HL-60/S4 treated with retinoic acid at 250 ng/mL for 4 days and 3 days (cell line): ENCODE measurements around the gene SLC49A3.
"Not testable (repeated sequence)": the region's sequence is repeated elsewhere in the genome, so short reads cannot be mapped to it uniquely, and the experiment has no call there.

Source experiments
- in situ Hi-C: fragments of 300-500 bp; cut with MboI; formaldehyde crosslinking; loops from 2 replicates; pipeline ENCODE4 v1.7.0; 2022; ENCODE audit warnings: low sequenced_read_pairs

The SLC49A3 gene

DNA sequence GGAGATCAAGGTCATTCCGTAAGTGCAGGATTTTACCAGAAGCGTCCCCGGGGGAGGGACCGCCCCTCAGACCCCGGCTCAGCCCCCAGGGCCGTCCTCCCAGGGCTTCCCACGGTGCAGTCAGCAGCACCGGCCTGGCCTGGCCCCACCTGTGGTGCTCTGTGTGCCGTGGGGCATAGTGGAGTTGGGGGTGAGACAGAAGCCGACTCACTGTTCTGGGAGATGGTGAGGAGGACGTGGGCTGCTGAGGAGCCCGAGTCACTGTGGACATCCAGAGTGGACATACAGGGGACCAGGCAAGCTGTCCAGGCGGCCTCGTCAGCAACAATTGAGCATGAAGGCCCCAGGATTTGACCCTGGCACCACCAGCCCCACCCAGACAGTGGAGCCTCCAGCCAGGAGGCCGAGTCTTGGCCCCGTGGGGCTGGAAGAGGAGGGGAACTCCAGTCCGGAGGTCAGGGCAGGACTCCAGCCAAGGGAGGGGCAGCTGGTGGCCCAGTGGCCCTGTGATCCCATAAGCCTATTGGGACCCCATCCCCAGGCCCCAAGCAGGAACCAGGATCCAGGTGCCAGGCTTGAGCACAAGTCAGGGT, 34.0 kb downstream of the SLC49A3 start:
- in situ Hi-C loops = no loop called here

GRCh38 chr4:654503-654845, 34.5 kb downstream of the SLC49A3 start:
- in situ Hi-C loops = no loop called here

- in situ Hi-C loops = no loop called here
Observed at GRCh38 chr4:653831-654502, 35.0 kb downstream of the SLC49A3 start.

DNA sequence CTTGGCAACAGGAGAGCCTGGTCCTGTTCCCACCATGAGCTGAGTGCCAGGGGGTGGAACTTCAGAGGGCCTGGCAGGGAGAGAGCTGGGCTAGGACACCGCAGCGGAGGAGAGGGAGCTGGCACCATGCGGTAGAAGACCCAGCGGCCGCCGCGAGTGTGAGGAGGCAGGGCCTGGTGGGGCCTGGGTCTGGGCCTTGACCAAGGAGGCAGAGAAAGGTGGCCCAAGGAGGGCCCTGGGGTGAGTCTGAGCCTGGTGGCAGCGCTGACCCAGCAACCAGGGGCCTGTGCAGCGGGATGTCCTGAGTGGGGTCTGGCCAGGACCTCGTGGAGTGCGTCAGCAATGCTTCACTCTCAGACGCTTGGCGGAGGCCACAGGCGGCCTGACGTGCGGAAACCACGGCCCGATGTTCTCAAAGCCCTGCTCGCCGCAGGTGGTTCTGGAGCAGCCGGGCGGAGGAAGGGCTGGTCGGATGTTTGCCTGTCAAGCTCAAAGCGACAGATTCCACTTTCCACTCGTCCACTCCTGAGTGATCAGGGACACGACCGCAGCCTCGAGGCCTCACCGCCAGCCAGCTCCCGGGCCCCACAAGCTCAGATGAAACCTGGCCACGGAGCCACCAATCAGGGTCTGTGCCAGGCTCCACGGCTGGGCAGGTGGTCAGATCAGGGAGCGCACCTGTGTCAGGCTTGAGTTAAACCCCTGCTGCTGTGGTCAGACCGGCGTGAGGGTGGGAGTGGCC, 35.7 kb downstream of the SLC49A3 start:
- in situ Hi-C loops = no loop called here

- in situ Hi-C loops = no loop called here
Observed at GRCh38 chr4:651884-652642, 36.9 kb downstream of the SLC49A3 start.

GRCh38 chr4:650951-651883, 37.7 kb downstream of the SLC49A3 start:
- in situ Hi-C loops = no loop called here

- in situ Hi-C loops = no loop called here
Observed at GRCh38 chr4:650461-650860, 38.5 kb downstream of the SLC49A3 start.

- in situ Hi-C loops = no loop called here
Observed at GRCh38 chr4:649751-650310, 39.1 kb downstream of the SLC49A3 start.

GRCh38 chr4:649293-649625, 39.7 kb downstream of the SLC49A3 start:
- in situ Hi-C loops = no loop called here

- in situ Hi-C loops = no loop called here
Observed at GRCh38 chr4:648579-649292, 40.2 kb downstream of the SLC49A3 start.

GRCh38 chr4:647481-647880, 41.5 kb downstream of the SLC49A3 start:
- in situ Hi-C loops = no loop called here

DNA sequence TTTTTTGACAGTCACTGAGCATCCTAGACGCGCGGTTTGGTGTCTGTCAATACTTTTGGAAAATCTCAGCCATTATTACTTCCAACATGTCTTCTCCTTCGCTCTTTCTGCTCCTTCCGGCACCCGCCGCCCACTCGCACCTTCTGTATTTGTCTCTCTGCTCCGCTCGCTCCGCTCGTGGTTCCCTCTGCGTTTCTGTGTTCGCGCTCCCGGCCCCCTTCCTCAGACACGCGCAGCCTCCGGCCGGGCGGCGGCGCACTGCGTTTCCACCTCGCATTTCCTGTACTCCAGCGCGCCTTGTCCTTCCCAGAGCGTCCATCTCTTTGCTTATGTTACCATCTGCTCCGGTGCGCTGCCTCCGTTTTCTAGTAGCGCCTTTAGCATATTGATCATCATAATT, 42.5 kb downstream of the SLC49A3 start:
- in situ Hi-C loops = no loop called here

DNA sequence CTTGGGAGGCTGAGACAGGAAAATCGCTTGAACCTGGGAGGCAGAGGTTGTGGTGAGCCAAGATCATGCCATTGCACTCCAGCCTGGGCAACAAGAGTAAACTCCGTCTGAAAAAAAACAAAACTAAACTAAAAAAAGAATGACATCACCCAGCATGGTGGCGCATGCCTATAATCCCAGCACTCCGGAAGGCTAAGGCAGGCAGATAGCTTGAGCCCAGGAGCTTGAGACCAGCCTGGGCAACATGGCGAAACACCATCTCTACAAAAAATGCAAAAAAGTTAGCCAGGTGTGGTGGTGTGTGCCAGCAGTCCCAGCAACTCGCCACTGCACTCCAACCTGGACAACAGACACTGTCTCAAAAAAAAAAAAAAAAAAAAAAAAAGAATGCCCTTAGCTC, 46.6 kb downstream of the SLC49A3 start:
- in situ Hi-C loops = not testable (repeated sequence)

- in situ Hi-C loops = no loop called here
Observed at GRCh38 chr4:637536-638280, 51.2 kb downstream of the SLC49A3 start.

DNA sequence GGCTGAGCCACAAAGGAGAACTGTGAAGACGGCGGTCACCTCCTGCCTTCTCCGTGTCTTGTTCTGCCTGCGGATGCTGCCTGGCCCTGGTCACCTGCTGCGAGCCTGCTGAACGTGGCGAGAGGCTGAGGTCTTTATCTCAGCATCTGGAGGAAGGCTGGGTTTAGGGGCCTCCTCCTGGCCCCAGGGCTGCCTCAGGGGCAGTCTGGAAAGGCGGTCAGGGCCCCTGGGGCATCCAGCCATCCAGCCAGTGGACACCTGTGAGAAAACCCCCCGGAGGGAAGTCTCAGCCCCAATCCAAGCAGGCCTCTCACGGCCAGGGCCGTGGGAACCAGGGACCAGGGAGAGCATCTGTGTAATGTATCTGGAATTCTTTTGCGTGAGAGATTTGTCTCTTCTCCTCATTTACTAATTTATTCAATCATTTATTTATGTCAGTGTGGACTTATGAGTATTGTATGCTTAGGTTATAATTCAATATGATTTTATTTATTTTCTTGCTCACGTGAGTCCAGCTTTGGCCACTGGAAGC, 52.3 kb downstream of the SLC49A3 start:
- in situ Hi-C loops = no loop called here

- in situ Hi-C loops = no loop called here
Observed at GRCh38 chr4:635851-636627, 52.9 kb downstream of the SLC49A3 start.

GRCh38 chr4:635066-635835, 53.7 kb downstream of the SLC49A3 start:
- in situ Hi-C loops = not testable (repeated sequence)
